ENCODE data around the gene FGD6.

FGD6 gene

GRCh38 chr12:95073698-95074520, 143.4 kb downstream of the FGD6 start:
- no peak for DNase-seq

- DNase-seq: peak; percentile 93
Measured at GRCh38 chr12:95072900-95073697, 144.2 kb downstream of the FGD6 start, which contains the start of gene NR2C1. Gene NR2C1 (minus strand): TSS chr12:95073618. CDS start chr12:95067384, 6,234 bp downstream.

GRCh38 chr12:95070378-95070777, 146.9 kb downstream of the FGD6 start:
- no peak for DNase-seq

GRCh38 chr12:95066091-95066855, 151.0 kb downstream of the FGD6 start:
- DNase-seq: no peak

GRCh38 chr12:95060951-95061350, 156.3 kb downstream of the FGD6 start:
- DNase-seq: no peak

- no peak for DNase-seq
Measured at GRCh38 chr12:95059984-95060383, 157.3 kb downstream of the FGD6 start.

GRCh38 chr12:95057424-95057823, 159.8 kb downstream of the FGD6 start:
- no peak for DNase-seq

- no peak for DNase-seq
Measured at GRCh38 chr12:95055057-95055456, 162.2 kb downstream of the FGD6 start.

- DNase-seq: no peak
Measured at GRCh38 chr12:95054206-95054605, 163.1 kb downstream of the FGD6 start.

- DNase-seq: no peak
Measured at GRCh38 chr12:95051241-95051640, 166.0 kb downstream of the FGD6 start.

- DNase-seq: no peak
Measured at GRCh38 chr12:95037906-95038305, 179.4 kb downstream of the FGD6 start.

GRCh38 chr12:95034750-95035149, 182.5 kb downstream of the FGD6 start:
- no peak for DNase-seq
